Measurements from ENCODE around the gene TMEM266. TPM values are rescaled to one million over a fixed set of nuclear protein-coding genes. Genes with fewer than 3 reads are reported as not detected.

TMEM266 gene
- total and polyA plus RNA-seq, 8 donors: 0.35 to 2.8 (median 1.3) TPM; not detected in 4

GRCh38 chr15:76215634-76216033 is 155.8 kb downstream of the TMEM266 start:
- Histone ChIP-seq H3K4me1 (peaks cover 10 to 26% (median 17%) of the 10 kb centered on the region in 4 donors), H3K27ac (no peak overlapping the region), H3K27me3 (no peaks in the 10 kb centered on the region), H3K9me3 (no peaks in the 10 kb centered on the region), H3K4me3 (no peak overlapping the region), H3K36me3 (peaks cover 38 to 70% (median 62%) of the 10 kb centered on the region in 4 donors)
- intact Hi-C loops (cut with DNase I; ENCODE audit: low total_unique reads): no loop called here
- 70 to 83% (median 73%) methylated on average over 1 of the region's 1 CpG for WGBS, 5 donors
- TF ChIP-seq EP300 (IDR thresholded peaks at IDR 0.05) (no peak), POLR2AphosphoS5 (IDR thresholded peaks at IDR 0.05) (no peak), CTCF (IDR thresholded peaks at IDR 0.05) (no peak), POLR2A (IDR thresholded peaks at IDR 0.05) (no peak)
- no peak for DNase-seq

GRCh38 chr15:76217029-76217881 is 157.5 kb downstream of the TMEM266 start:
- peak in 1 of 2 donors; percentile 60 for DNase-seq
- Histone ChIP-seq H3K27me3 (no peaks in the 10 kb centered on the region), H3K4me1 (peaks cover 10 to 26% (median 17%) of the 10 kb centered on the region in 4 donors), H3K4me3 (no peak overlapping the region), H3K36me3 (peaks cover 25 to 60% (median 49%) of the 10 kb centered on the region in 4 donors), H3K27ac (peak overlapping the region in 1 of 5 donors; percentile 17), H3K9me3 (no peaks in the 10 kb centered on the region)
- 41 to 58% (median 47%) methylated on average over 7 of the region's 7 CpGs for WGBS, 5 donors
- no peak for TF ChIP-seq CTCF (IDR thresholded peaks at IDR 0.05)
- peak in 1 of 3 donors; percentile 15 for TF ChIP-seq POLR2AphosphoS5 (IDR thresholded peaks at IDR 0.05)
- intact Hi-C loops (cut with DNase I; ENCODE audit: low total_unique reads): no loop called here

- 80 to 92% (median 88%) methylated on average over 5 of the region's 5 CpGs for WGBS, 5 donors
- Histone ChIP-seq H3K36me3 (peaks cover 25 to 56% (median 48%) of the 10 kb centered on the region in 4 donors), H3K27ac (no peak overlapping the region), H3K9me3 (no peaks in the 10 kb centered on the region), H3K27me3 (no peaks in the 10 kb centered on the region), H3K4me3 (no peak overlapping the region), H3K4me1 (peaks cover 10 to 26% (median 17%) of the 10 kb centered on the region in 4 donors)
- no peak for DNase-seq
- TF ChIP-seq CTCF (IDR thresholded peaks at IDR 0.05) (no peak), POLR2AphosphoS5 (IDR thresholded peaks at IDR 0.05) (no peak), POLR2A (IDR thresholded peaks at IDR 0.05) (no peak), EP300 (IDR thresholded peaks at IDR 0.05) (no peak)
- intact Hi-C loops (cut with DNase I; ENCODE audit: low total_unique reads): no loop called here
Measured at GRCh38 chr15:76217882-76218217, 158.1 kb downstream of the TMEM266 start.

GRCh38 chr15:76221085-76221767 is 161.4 kb downstream of the TMEM266 start:
- no peak for DNase-seq
- no peak for TF ChIP-seq POLR2AphosphoS5 (IDR thresholded peaks at IDR 0.05)
- no peak for TF ChIP-seq POLR2A (IDR thresholded peaks at IDR 0.05)
- no peak for TF ChIP-seq EP300 (IDR thresholded peaks at IDR 0.05)
- TF ChIP-seq CTCF (IDR thresholded peaks at IDR 0.05): no peak
- no peaks in the 10 kb centered on the region for H3K9me3 ChIP-seq
- 31 to 73% (median 57%) methylated on average over 1 of the region's 1 CpG for WGBS, 5 donors
- H3K27ac ChIP-seq: no peak overlapping the region
- H3K27me3 ChIP-seq: no peaks in the 10 kb centered on the region
- intact Hi-C loops (cut with DNase I; ENCODE audit: low total_unique reads): no loop called here
- no peak overlapping the region for H3K4me3 ChIP-seq
- H3K36me3 ChIP-seq: peaks cover 10 to 52% (median 46%) of the 10 kb centered on the region in 4 donors
- H3K4me1 ChIP-seq: peaks cover 10 to 26% (median 17%) of the 10 kb centered on the region in 4 donors

All from stomach (tissue), 9 donors.